Large intestine (tissue), 3 donors: ENCODE measurements around the gene PI16. TPM values are rescaled to one million over a fixed set of nuclear protein-coding genes. Genes with fewer than 3 reads are reported as not detected.

Source experiments
- DNase-seq, 2 donors: peaks; one replicate each; pipeline versions ENCODE4 v3.0.0 to v3.0.0-alpha.2; 2013
- H3K27ac ChIP-seq: one replicate; pipeline ENCODE4 v1.5.1; 2013; ENCODE audit warnings: low read length
- H3K27me3 ChIP-seq: 2 replicates; pipeline ENCODE4 v1.6.1; 2013; ENCODE audit warnings: low read length; ENCODE audit not compliant: control insufficient read depth, insufficient read depth
- H3K36me3 ChIP-seq: 2 replicates; pipeline ENCODE4 v1.6.1; 2013; ENCODE audit warnings: low read length; ENCODE audit not compliant: control insufficient read depth, insufficient read depth
- H3K4me1 ChIP-seq: one replicate; pipeline ENCODE4 v1.6.1; 2013; ENCODE audit warnings: low read length; ENCODE audit not compliant: control insufficient read depth, insufficient read depth
- H3K4me3 ChIP-seq: one replicate; pipeline ENCODE4 v1.5.1; 2013; ENCODE audit warnings: low read length
- H3K9me3 ChIP-seq: one replicate; pipeline ENCODE4 v1.6.1; 2013; ENCODE audit warnings: mild to moderate bottlenecking, low read depth, low read length, moderate library complexity; ENCODE audit not compliant: control insufficient read depth
- WGBS: methylation state at CpG from one replicate; pipeline ENCODE4 v1.1.5; 2013; ENCODE audit warnings: low lambda C conversion rate; ENCODE audit not compliant: insufficient coverage; 5-methylcytosine and 5-hydroxymethylcytosine counted together
- polyA plus RNA-seq: library from polyadenylated mRNA; unstranded; fragments of 120-200 nt; gene quantifications from one replicate; pipeline ENCODE4 v1.2.1, GENCODE V29; 2013

Gene PI16
- polyA plus RNA-seq, 1 donor, result 0.81 TPM

DNA sequence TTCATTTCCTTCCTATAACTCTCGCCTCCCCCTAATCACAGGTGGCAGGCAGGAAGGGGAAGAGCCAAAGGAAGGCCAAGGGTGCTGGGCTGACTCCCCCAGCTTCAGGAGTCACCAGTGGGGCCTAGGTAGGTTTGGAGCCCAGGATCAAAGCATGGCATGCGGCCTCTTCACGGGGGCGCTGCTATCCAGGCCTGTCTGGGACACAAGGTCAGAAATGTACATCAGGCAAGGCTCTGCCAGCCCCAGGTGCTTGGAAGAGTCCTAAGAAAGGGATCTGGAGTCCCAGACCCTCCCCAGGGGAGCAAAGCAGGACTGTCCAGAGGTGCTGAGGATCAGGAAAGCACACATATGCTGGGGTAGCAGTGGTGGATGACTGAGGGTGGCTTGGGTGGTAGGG, 10.4 kb downstream of the PI16 start:
- DNase-seq, result no peak
- H3K27ac ChIP-seq, result no peak overlapping the region
- H3K4me3 ChIP-seq, result no peak overlapping the region
- peaks cover 2% of the 10 kb centered on the region for H3K27me3 ChIP-seq
- no peaks in the 10 kb centered on the region for H3K9me3 ChIP-seq
- peaks cover 29% of the 10 kb centered on the region for H3K36me3 ChIP-seq
- peaks cover 11% of the 10 kb centered on the region for H3K4me1 ChIP-seq
- no CpG with 5 or more reads among the region's 4 CpGs for WGBS

GRCh38 chr6:36967301-36967700, 12.8 kb downstream of the PI16 start:
- DNase-seq, result peak; percentile 35 to 56
- Histone ChIP-seq H3K4me1 (peaks cover 11% of the 10 kb centered on the region), H3K4me3 (no peak overlapping the region), H3K9me3 (no peaks in the 10 kb centered on the region), H3K36me3 (peaks cover 53% of the 10 kb centered on the region), H3K27ac (no peak overlapping the region), H3K27me3 (no peaks in the 10 kb centered on the region)
- WGBS, result no CpG with 5 or more reads among the region's 3 CpGs

GRCh38 chr6:36967757-36968156, 13.2 kb downstream of the PI16 start:
- H3K27ac ChIP-seq, result no peak overlapping the region
- peaks cover 11% of the 10 kb centered on the region for H3K4me1 ChIP-seq
- H3K36me3 ChIP-seq, result peaks cover 57% of the 10 kb centered on the region
- H3K9me3 ChIP-seq, result no peaks in the 10 kb centered on the region
- no peak overlapping the region for H3K4me3 ChIP-seq
- no CpG with 5 or more reads among the region's 4 CpGs for WGBS
- H3K27me3 ChIP-seq, result no peaks in the 10 kb centered on the region
- DNase-seq, result no peak

- H3K4me1 ChIP-seq, result peaks cover 11% of the 10 kb centered on the region
- no CpG with 5 or more reads among the region's 16 CpGs for WGBS
- no peak overlapping the region for H3K27ac ChIP-seq
- DNase-seq, result no peak
- H3K27me3 ChIP-seq, result no peaks in the 10 kb centered on the region
- no peak overlapping the region for H3K4me3 ChIP-seq
- H3K9me3 ChIP-seq, result no peaks in the 10 kb centered on the region
- H3K36me3 ChIP-seq, result peaks cover 63% of the 10 kb centered on the region
These were observed 13.9 kb downstream of the PI16 start for GRCh38 chr6:36968266-36968977.

- no CpG with 5 or more reads among the region's 14 CpGs for WGBS
- Histone ChIP-seq H3K36me3 (peaks cover 69% of the 10 kb centered on the region), H3K27me3 (no peaks in the 10 kb centered on the region), H3K4me3 (no peak overlapping the region), H3K9me3 (no peaks in the 10 kb centered on the region), H3K4me1 (peaks cover 7% of the 10 kb centered on the region), H3K27ac (no peak overlapping the region)
- no peak for DNase-seq
These were observed 14.7 kb downstream of the PI16 start for GRCh38 chr6:36969240-36969691.

GRCh38 chr6:36969988-36970891, 15.7 kb downstream of the PI16 start:
- Histone ChIP-seq H3K27me3 (no peaks in the 10 kb centered on the region), H3K4me1 (peaks cover 7% of the 10 kb centered on the region), H3K4me3 (no peak overlapping the region), H3K27ac (no peak overlapping the region), H3K9me3 (no peaks in the 10 kb centered on the region), H3K36me3 (peaks cover 79% of the 10 kb centered on the region)
- no peak for DNase-seq
- no CpG with 5 or more reads among the region's 17 CpGs for WGBS

- Histone ChIP-seq H3K9me3 (no peaks in the 10 kb centered on the region), H3K27me3 (no peaks in the 10 kb centered on the region), H3K4me1 (peaks cover 7% of the 10 kb centered on the region), H3K4me3 (no peak overlapping the region), H3K36me3 (peaks cover 88% of the 10 kb centered on the region), H3K27ac (no peak overlapping the region)
- no CpG with 5 or more reads among the region's 17 CpGs for WGBS
- no peak for DNase-seq
These were observed 16.6 kb downstream of the PI16 start for GRCh38 chr6:36970892-36971842.

- WGBS, result no CpG with 5 or more reads among the region's 14 CpGs
These were observed 17.6 kb downstream of the PI16 start for GRCh38 chr6:36971921-36972673.

GRCh38 chr6:36973190-36973589, 18.7 kb downstream of the PI16 start:
- no peaks in the 10 kb centered on the region for H3K27me3 ChIP-seq
- H3K4me1 ChIP-seq, result no peaks in the 10 kb centered on the region
- WGBS, result no CpG with 5 or more reads among the region's 1 CpG
- H3K4me3 ChIP-seq, result no peak overlapping the region
- H3K9me3 ChIP-seq, result no peaks in the 10 kb centered on the region
- H3K36me3 ChIP-seq, result peaks cover 96% of the 10 kb centered on the region
- no peak overlapping the region for H3K27ac ChIP-seq
- no peak for DNase-seq

More at GRCh38 chr6:36971921-36972673, 17.6 kb downstream of the PI16 start:
- Histone ChIP-seq H3K27ac (no peak overlapping the region), H3K4me1 (peaks cover 1% of the 10 kb centered on the region), H3K36me3 (peaks cover 96% of the 10 kb centered on the region), H3K4me3 (no peak overlapping the region), H3K27me3 (no peaks in the 10 kb centered on the region), H3K9me3 (no peaks in the 10 kb centered on the region)
- DNase-seq, result no peak
